Neural crest cell (in vitro differentiated cells): ENCODE measurements around the gene HMGXB4. TPM values are rescaled to one million over a fixed set of nuclear protein-coding genes. Genes with fewer than 3 reads are reported as not detected.
"Not testable (repeated sequence)": the region's sequence is repeated elsewhere in the genome, so short reads cannot be mapped to it uniquely, and the experiment has no call there.

ENCODE experiments used
- DNase-seq: peaks from one replicate; pipeline ENCODE4 v3.0.0; 2021; ENCODE audit warnings: low read depth, mixed read lengths, low spot score
- H3K27ac Mint-ChIP-seq: one replicate; pipeline ENCODE4 v1.8.0; 2021; ENCODE audit warnings: mild to moderate bottlenecking, mixed read lengths; ENCODE audit not compliant: unreplicated experiment
- H3K27me3 Mint-ChIP-seq: 2 replicates; pipeline ENCODE4 v1.8.0; 2021; ENCODE audit warnings: low read depth, mild to moderate bottlenecking, mixed read lengths
- H3K36me3 Mint-ChIP-seq: 2 replicates; pipeline ENCODE4 v1.8.0; 2021; ENCODE audit warnings: low read depth, mild to moderate bottlenecking, mixed read lengths
- H3K4me1 Mint-ChIP-seq: 2 replicates; pipeline ENCODE4 v1.8.0; 2021; ENCODE audit warnings: mixed read lengths
- H3K4me3 Mint-ChIP-seq: one replicate; pipeline ENCODE4 v1.8.0; 2021; ENCODE audit warnings: mild to moderate bottlenecking, mixed read lengths
- H3K9me3 Mint-ChIP-seq: 2 replicates; pipeline ENCODE4 v1.8.0; 2021; ENCODE audit warnings: mixed read lengths
- total RNA-seq: library from RNA; stranded (reverse); gene quantifications from 2 replicates; pipeline ENCODE4 v1.2.1, GENCODE V29; 2021
- TF ChIP-seq, protein P1 (sequence below): fragments of 200-600 bp; sonication (generic); conservative IDR thresholded peaks from 2 replicates; pipeline ENCODE4 v1.5.0; 2021; ENCODE audit warnings: antibody characterized with exemption, mild to moderate bottlenecking

Gene HMGXB4
- total RNA-seq, 1 donor from 2014 or later, result 44.7 TPM

DNA sequence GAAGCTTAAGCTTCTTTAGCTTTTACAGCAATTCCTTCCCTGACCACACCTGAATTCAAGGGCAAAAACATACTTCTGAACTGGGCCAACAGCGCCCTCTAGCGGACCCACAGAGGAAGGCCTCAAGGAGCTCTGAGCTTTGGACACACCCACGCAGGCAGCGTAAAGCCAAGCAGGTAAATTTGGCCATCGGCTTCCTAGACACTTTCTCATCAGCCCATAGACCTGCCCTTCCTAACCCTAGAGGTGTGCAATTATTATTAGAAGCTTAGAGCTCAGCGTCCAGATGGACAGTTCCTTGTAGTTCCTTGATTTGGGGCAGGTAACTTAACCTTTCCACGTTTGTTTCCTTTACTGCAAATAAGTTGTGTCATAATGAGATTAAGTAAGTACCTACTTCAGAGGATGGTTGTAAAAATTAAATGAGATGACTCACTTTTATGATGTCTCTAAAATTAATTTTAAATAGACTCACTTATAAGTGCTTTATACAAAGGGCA lies 25.7 kb upstream of the HMGXB4 start:
- H3K4me1 Mint-ChIP-seq, result no peaks in the 10 kb centered on the region
- no peak overlapping the region for H3K4me3 Mint-ChIP-seq
- H3K9me3 Mint-ChIP-seq, result peaks cover 2% of the 10 kb centered on the region
- no peak overlapping the region for H3K27ac Mint-ChIP-seq
- no peaks in the 10 kb centered on the region for H3K36me3 Mint-ChIP-seq
- DNase-seq, result peak; percentile 68
- H3K27me3 Mint-ChIP-seq, result peaks cover 41% of the 10 kb centered on the region
- TF ChIP-seq, protein P1, sequence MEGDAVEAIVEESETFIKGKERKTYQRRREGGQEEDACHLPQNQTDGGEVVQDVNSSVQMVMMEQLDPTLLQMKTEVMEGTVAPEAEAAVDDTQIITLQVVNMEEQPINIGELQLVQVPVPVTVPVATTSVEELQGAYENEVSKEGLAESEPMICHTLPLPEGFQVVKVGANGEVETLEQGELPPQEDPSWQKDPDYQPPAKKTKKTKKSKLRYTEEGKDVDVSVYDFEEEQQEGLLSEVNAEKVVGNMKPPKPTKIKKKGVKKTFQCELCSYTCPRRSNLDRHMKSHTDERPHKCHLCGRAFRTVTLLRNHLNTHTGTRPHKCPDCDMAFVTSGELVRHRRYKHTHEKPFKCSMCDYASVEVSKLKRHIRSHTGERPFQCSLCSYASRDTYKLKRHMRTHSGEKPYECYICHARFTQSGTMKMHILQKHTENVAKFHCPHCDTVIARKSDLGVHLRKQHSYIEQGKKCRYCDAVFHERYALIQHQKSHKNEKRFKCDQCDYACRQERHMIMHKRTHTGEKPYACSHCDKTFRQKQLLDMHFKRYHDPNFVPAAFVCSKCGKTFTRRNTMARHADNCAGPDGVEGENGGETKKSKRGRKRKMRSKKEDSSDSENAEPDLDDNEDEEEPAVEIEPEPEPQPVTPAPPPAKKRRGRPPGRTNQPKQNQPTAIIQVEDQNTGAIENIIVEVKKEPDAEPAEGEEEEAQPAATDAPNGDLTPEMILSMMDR, result peak; percentile 96

DNA sequence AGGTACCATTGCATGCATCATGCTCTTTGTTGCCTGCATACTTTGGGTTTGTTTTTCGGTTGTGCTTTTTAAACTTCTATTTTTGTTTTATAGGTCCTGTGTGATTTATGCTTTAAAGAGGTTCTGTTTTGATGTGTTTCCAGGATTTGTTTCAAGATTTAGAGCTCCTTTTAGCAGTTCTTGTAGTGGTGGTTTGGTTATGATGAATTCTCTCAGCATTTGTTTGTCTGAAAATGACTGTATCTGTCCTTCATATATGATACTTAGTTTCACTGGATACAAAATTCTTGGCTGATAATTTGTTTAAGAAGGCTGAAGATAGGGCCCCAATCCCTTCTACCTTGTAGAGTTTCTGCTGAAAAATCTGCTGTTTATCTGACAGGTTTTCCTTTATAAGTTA lies 18.5 kb upstream of the HMGXB4 start:
- not testable (repeated sequence) for DNase-seq, H3K4me1 Mint-ChIP-seq, H3K4me3 Mint-ChIP-seq, H3K27ac Mint-ChIP-seq
- Mint-ChIP-seq H3K27me3 (peaks cover 25% of the 10 kb centered on the region), H3K36me3 (peaks cover 17% of the 10 kb centered on the region), H3K9me3 (peaks cover 28% of the 10 kb centered on the region)

DNA sequence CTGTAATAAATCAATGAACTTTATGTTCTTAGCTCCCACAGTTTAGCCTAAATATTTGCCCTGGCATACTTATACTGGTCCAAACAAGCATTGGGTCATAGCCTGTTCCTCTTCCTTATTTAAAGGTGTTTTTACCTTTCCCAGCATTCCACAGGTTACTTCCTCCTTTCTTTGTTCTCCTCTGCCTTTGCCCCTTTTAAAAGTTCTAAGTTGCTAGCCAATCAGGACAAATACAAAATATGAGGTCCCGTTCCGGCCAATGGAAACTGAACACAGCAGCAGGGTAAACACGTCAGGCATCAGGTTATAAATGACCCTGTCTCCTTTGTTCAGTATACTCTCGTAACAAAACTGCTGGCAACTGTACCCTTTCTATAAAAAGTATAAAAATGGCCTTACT lies 12.8 kb upstream of the HMGXB4 start:
- Mint-ChIP-seq H3K36me3 (peaks cover 13% of the 10 kb centered on the region), H3K9me3 (peaks cover 10% of the 10 kb centered on the region)
- H3K4me1 Mint-ChIP-seq, H3K4me3 Mint-ChIP-seq, DNase-seq, H3K27ac Mint-ChIP-seq, H3K27me3 Mint-ChIP-seq: not testable (repeated sequence)

DNA sequence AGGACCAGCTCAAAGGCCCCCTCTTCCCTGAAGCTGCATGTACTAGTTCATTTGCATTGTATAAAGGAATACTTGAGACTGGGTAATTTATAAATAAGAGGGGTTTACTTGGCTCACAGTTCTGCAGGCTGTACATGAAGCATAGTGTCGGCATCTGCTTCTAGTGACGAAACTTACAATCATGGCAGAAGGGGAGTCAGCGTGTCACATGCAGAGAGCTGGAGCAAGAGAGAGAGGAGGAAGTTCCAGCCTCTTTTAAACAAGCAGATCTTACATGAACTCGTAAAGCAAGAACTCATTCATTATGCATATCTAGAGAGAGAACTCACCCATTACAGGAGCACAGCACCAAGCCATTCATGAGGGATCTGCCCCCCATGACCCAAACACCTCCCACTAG lies 7.1 kb upstream of the HMGXB4 start:
- Mint-ChIP-seq H3K27ac (no peak overlapping the region), H3K4me3 (no peak overlapping the region), H3K4me1 (no peaks in the 10 kb centered on the region), H3K36me3 (peaks cover 5% of the 10 kb centered on the region), H3K27me3 (no peaks in the 10 kb centered on the region), H3K9me3 (no peaks in the 10 kb centered on the region)
- no peak for DNase-seq
- TF ChIP-seq, protein P1, result no peak

DNA sequence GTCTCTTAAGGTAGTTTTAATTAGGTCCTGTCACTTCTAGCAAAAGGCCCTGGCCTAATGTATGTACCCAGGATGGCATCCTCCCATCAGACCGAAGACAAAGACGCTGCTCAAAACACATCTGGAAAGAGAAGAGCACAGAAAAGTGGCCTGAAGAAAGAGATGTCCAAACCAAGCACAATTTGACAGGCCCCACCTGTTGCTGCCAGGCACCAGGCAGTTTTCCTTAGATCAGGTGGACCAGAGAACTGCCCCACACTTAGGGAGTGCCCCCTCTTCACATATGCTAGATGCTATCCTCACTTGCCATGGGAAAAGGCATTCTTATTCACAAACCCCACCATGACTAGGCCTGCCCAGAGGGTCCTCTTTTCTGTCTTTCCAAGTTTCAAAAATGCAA lies 3.3 kb upstream of the HMGXB4 start:
- Mint-ChIP-seq H3K36me3 (peaks cover 7% of the 10 kb centered on the region), H3K4me1 (peaks cover 18% of the 10 kb centered on the region), H3K9me3 (no peaks in the 10 kb centered on the region), H3K27ac (no peak overlapping the region), H3K27me3 (no peaks in the 10 kb centered on the region), H3K4me3 (no peak overlapping the region)
- DNase-seq, result no peak
- TF ChIP-seq, protein P1, result no peak

DNA sequence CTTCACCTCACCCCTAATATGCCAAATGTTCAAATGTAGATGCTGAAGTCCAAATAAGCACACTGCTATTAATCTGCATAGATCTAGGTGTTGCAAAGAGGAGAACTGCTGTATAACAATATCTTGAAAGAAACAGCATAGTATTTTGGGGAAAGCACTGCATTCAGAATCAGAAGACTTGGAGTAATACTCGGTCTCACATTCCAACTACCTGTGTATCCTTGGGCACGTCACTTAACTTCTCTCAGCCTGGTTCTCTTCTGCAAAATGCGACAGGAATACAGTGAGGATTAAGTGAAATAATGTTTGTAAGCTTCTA lies 332 bp upstream of the HMGXB4 start:
- Mint-ChIP-seq H3K4me3 (peak overlapping the region; percentile 96), H3K27ac (peak overlapping the region; percentile 91), H3K4me1 (peaks cover 33% of the 10 kb centered on the region), H3K27me3 (no peaks in the 10 kb centered on the region), H3K36me3 (peaks cover 13% of the 10 kb centered on the region), H3K9me3 (no peaks in the 10 kb centered on the region)
- no peak for DNase-seq
- TF ChIP-seq, protein P1, result no peak
